GM19099 (cell line): ENCODE measurements around the gene FGF1.

Source experiments
- POLR2A ChIP-seq: IDR thresholded peaks from 3 replicates; pipeline ENCODE4 v1.6.1; 2011; ENCODE audit warnings: low read depth; ENCODE audit not compliant: insufficient read length; ENCODE audit errors: extremely low read depth

Gene FGF1

DNA sequence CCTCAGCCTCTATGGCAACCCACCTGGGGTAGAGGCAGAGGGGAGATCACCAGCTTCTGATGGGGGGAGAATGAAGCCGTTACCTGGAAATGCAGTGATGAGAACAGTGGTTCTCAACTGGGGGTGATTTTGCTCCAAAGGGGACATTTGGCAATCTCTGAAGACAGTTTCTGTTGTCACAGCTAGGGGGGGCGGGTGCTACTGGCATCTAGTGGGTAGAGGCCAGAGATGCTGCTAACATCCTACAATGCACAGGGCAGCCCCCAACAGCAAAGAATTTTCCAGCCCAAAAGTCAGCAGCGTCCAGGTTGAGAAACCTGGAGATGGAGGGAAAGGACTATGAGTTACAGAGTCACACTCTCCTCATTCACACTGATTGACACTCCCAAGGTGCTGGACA lies 84.5 kb downstream of the FGF1 start:
- TF ChIP-seq POLR2A, result no peak

DNA sequence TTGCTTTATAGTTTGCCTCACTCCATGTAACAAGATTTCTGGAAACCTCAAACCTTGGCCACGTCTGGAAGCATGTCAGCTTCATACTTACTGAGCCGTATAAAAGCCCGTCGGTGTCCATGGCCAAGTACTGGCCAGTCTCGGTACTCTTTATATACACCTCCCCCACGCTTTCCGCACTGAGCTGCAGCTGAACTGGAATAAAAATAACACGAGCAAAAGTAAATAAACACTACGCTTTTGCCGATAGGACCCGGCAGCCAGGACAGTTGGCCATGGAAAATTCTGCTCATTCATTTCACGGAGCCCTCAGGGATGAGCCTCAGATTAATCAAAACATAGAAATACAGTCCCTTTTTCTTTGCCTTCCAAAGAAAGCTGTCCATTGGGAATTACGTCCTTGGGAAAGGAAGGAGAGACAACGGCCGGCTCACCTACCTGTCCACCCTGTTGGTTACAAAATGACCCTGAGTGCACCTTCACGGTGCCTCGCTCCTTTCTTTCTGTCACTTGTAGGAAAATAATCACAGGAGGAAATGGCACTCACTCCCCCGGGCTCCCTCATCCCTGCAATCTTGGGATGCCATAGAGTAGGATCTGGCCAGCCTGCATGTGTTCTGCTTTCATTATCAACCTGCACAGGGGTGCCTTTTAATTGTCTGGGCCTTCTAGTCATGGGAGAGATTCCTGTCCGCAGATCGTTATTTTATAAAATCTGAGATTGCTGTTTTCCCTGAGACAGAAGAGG lies 85.1 kb downstream of the FGF1 start:
- TF ChIP-seq POLR2A, result no peak

DNA sequence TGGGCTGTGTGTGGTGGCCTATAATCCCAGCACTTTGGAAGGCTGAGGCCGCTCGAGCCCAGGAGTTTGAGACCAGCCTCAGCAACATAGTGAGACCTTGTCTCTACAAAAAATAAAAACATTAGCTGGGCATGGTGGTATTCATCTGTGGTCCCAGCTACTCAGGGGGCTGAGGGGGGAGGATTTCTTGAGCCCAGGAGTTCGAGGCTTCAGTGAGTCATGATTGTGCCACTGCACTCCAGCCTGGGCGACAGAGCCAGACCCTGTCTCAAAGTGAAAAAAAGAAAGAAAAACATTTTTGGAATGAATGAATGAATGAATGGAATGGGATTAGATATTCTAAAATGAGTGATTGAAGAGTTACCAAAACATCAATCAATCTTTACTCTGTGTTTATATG lies 85.8 kb downstream of the FGF1 start:
- no peak for TF ChIP-seq POLR2A

DNA sequence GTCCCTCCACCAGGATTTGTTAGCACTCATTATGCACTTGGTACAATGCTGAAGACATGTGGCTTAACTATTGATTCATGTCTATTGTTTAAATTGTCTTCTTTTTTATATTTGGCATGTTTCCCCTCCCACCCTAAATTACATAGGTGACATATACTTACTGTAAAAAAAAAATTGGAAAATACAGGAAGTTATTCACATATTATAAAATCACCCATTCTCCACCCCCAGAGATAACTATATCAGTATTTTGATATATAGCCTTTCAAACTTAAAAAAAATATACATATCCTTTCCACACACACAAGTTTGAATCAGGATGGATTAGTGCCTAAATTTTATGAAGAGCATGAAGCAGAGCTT lies 87.6 kb downstream of the FGF1 start:
- no peak for TF ChIP-seq POLR2A

DNA sequence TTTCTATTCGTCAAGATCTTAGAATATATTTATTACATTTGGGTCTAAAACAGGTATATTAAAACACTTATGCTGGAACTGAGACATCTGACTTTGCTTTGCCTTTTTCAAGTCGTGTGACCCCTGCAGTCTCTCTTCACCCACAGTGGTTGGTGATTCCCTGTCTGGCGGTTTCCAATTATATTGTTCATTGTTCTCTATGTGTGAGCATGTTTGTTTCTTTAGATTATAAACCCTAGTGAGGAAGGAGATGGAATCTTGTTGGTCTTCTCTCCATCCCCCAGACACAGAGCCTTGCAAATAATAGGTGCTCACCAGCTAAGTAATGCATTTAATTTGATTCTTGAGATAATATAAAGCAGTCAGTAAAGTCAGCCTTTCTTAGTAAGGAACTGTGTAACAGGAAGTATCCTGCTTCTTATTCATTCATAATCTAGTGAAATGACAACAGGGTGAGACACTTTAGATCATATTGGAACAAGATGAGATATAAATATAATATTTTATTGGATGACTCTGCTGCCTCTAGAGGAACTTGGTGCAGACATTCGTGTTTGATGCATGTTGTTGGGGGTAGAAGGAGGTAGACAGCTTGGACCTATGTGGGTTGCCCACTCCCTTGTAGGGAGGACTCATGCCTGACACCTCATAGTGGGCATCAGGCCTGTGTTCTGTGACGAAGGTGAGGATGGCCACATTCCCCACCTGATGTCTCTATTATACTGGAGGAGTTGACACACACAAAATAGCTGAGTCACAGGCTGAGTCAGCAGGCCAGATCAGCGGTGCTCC lies 88.1 kb downstream of the FGF1 start:
- TF ChIP-seq POLR2A, result no peak

DNA sequence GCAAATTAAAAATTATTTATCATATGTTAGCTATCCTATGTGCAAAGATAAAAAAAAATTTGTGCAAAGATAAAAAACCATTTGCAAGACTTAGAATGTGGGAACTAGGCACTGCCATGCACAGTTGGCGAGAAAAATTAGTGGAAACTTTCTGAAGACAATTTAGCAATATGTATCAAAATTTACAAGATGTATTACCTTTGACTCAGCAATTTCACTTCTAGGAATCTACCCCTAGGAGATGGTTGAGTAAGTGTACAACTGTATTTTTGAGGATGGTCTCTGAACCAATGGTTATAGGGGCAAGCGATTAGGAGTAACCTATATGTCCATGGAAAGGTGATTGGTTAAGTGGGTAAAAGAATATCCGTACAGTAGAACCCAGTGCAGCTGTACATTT lies 88.9 kb downstream of the FGF1 start:
- no peak for TF ChIP-seq POLR2A

DNA sequence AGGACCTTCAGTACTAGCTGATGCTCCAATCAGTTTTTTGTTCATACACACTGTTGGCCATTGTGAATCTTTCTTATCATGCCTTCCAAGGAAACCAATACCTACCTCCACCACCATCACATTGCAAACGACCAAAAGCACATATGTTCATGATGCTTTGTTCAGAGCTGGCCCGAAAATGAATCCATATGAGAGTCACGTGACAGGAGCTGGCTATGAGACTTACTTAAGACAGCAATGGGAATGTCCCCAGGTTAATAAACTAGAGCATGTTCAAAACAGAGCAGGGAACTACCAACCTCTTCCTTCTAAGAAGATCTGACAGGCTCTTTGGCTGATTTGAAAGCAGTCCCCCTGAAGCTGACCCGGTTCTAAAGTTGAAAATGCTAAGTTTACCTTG lies 93.5 kb downstream of the FGF1 start:
- no peak for TF ChIP-seq POLR2A

DNA sequence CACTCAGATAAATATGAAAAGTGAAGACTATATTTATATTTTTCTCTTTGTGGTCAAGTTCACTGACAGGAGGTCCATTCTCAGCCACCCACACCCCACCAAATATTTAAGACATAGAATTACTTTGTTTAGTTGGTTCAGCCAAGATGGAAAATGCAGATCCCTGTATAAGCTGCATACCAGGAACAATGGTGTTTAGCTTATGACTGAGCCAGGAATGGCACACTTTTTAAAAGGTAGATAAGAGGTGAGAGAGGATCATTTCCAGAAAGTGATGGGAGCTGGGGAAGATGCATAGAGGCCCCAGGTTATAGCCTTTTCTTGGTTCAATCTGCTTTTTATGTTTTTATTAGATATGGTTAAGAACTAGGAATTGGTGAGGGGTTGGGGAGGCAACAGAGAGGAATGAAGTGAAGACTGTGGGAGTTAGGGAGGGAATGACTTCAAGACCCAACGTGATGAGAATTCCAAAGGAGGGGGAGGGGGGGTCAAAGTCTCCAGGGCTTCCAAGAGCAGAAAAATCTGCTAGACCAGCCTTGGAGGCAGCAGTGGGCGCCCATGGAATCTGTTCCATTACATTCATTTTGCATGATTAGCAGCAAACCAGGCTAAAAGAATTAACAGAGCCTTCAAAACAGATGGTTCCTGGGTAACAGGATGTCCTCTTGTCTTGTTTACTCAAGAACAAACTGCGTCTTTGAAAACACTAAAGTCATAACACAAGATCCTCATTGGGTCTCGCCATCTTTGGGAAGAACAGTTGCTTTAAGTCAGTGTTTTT lies 95.2 kb downstream of the FGF1 start:
- TF ChIP-seq POLR2A, result no peak

DNA sequence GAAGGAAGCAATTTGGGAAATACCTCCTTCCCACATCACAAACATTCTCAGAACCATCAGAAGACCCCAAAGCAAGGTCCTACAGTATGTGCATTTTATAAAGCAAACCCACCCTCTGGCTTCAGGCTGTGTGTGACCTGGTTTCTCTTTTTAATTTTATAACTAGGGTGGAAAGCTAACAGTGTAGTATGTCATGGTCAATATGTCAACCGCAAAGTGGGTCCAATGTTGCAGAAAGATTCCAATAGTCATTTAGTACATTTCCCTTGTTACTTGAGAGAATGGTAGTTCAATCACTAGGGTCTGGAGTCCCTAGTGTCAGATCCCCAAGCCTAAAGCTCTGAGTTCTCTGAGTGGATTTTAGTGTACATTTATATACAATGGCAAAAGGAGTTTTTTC lies 96.2 kb downstream of the FGF1 start:
- TF ChIP-seq POLR2A, result no peak

DNA sequence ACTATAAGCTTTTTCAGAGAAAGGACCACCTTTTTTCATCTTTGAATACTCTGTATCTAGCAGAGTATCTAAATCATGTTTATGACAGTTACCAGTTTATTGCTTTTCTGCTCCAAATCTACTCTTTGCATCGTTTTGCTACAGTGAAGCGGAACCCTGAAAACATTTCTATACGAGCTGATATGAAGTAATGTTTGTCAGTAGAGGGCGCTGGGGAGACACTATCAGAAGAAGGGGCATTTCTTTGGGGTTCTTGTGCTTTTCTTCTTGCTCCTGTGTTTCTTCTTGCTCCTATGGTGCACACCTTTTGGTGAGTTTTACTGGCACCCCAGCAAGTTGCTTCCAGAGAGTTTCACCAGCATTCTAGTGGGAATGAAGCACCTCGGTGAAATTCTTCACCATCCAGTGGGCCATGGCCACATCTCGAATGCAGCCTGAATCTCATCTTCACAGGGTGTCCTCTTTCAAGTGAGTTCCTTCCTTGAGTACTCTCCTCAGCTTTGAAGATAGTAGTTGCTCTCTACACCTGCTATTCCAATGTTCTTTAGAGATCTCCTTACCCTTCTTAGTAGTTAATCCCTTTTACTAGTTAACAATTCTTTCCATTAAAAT lies 98.4 kb downstream of the FGF1 start:
- no peak for TF ChIP-seq POLR2A

DNA sequence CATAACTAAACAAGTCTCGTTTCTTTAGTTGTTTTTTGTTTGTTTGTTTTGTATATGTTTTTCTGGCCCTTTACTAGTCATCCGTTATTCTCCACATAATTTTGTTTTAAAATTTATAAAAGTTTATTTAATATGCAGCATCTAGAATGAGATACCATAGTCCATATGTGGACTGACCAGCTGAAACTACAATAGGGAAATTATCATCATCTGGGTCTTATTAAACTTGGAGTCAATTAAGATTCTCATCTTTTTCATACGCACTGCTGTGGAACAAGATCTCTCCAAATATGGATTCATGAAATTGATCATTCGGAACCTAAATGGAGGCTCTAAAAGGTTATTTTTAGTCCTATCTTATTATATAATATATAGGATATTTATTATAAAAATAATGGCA lies 99.3 kb downstream of the FGF1 start:
- no peak for TF ChIP-seq POLR2A

DNA sequence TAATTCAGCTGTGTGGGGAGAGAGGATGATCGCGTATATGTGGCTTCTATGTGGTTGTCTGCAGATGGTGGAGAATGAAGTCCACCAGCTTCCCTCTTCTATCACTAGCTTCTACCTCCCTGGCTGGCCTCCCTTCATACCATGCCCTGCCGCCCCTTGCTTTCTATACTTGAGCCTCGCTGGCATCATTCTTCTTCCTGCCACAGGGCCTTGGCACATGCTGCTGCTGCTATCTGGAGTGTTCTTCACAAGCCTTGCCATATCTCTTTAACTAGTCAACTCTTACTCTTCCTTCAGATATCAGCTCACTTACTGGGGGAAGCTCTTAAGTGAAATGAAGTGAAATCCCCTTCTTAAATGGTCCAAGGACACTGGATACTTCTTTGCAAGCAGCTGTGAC lies 100.4 kb downstream of the FGF1 start:
- TF ChIP-seq POLR2A, result no peak

DNA sequence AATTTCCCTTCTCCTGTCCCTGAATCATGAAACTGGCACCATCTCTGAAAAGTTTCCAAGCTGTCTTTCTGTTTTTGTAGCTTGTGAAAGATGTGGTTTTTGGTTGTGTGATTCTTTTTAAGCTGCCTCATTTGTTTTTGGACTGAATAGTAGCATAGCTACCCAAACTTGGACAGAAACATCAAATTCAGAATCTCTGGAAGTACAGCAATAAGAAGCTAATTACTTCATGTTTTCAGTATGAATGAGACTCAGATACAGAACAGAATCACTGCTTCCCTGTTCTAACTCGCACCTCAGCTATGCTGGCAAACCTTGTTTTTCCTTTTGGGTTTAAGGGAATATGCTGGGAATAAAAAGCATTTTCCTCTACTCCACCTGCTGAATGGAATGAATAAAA lies 101.0 kb downstream of the FGF1 start:
- TF ChIP-seq POLR2A, result no peak

DNA sequence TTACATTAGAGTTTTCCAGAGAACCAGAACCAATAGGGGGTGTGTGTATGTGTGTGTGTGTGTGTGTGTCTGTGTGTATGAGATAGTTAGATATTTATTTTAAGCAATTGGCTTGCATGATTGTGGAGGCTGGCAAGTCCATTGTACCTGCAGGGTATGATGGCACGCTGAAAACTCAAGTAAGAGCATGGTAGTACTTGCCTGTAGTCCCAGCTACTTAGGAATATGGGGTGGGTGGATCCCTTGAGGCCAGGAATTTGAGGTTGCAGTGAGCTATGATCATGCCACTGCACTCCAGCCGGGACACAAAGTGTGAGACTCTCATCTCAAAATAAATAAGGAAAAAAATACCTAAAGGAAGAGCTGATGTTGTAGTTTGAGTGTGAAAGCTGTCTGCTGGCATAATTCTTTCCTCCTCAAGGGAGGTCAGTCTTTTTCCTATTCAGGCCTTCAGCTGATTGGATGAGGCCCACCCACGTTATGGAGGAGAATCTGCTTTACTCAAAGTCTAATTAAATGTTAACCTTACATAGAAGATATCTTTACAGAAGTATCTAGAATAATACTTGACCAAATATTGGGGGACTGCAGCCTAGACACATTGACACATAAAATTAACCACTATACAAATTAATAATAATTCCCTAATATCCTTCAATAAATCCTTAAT lies 107.6 kb downstream of the FGF1 start:
- no peak for TF ChIP-seq POLR2A

DNA sequence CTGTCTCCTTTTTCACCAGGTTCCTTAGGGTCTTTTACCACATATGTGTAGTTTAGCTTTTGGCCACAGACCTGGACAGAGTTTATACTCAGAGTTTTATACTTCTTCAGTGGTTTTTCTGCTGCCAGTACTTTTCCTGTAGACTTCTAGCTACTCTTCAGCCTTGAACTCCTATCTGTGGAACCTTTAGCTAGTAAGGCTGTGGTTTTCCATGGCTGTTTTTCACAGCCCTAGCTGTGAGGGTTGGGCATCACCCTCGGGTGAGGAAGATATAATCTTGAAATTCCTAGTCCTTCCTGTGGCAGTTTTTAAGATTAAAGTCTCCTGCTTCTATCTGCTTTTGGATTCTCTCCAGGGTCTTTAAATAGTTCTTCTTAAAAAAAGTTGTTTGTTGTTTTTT lies 109.1 kb downstream of the FGF1 start:
- TF ChIP-seq POLR2A, result no peak
